Activated naive CD8-positive, alpha-beta T cell treated with anti-CD3 and anti-CD28 coated beads, Interleukin-2, amount 10 ng/mL, durations not matched to agents 7 days and 5 days (primary cell): ENCODE results near the gene RGL1. TPM values are rescaled to one million over a fixed set of nuclear protein-coding genes. Genes with fewer than 3 reads are reported as not detected.
A peak's percentile ranks its signal among the peaks of the same experiment; 100 is the strongest.

ENCODE experiments used
- ATAC-seq: fragments of 150-1000 bp; cut with Tn5 transposase; one replicate; pipeline ENCODE4 v1.10.0; 2021; ENCODE audit warnings: low read depth, moderate library complexity
- POLR2A ChIA-PET: fragments of 350-600 bp; sonication (Branson Sonifier 250); formaldehyde crosslinking; loops from one replicate; lab custom pipeline; 2021; ENCODE audit warnings: antibody characterized with exemption; lab: Charles Lee
- DNase-seq: peaks from one replicate; pipeline ENCODE4 v3.0.0; 2021
- H3K27ac Mint-ChIP-seq: one replicate; pipeline ENCODE4 v1.8.0; 2022; ENCODE audit warnings: mild to moderate bottlenecking, mixed read lengths
- H3K27me3 Mint-ChIP-seq: one replicate; pipeline ENCODE4 v1.8.0; 2022; ENCODE audit warnings: mild to moderate bottlenecking, moderate library complexity, mixed read lengths
- H3K36me3 Mint-ChIP-seq: one replicate; pipeline ENCODE4 v1.8.0; 2021; ENCODE audit warnings: mild to moderate bottlenecking, mixed read lengths
- H3K4me1 Mint-ChIP-seq: one replicate; pipeline ENCODE4 v1.8.0; 2021; ENCODE audit warnings: mixed read lengths
- H3K4me3 Mint-ChIP-seq: one replicate; pipeline ENCODE4 v1.8.0; 2022; ENCODE audit warnings: mild to moderate bottlenecking, moderate library complexity, mixed read lengths
- H3K9me3 Mint-ChIP-seq: one replicate; pipeline ENCODE4 v1.8.0; 2021; ENCODE audit warnings: mixed read lengths
- total RNA-seq, 2 experiments: library from RNA; stranded (reverse); gene quantifications; one replicate each; pipeline ENCODE4 v1.2.3, GENCODE V29; 2021

The RGL1 gene
- total RNA-seq, 2 experiments from 2014 or later, result 2.7 to 3.4 TPM

- peaks cover 25% of the 10 kb centered on the region for H3K4me1 Mint-ChIP-seq
Observed at GRCh38 chr1:183884526-183884925, 79.6 kb downstream of the RGL1 start.

GRCh38 chr1:183885142-183885735 lies 80.3 kb downstream of the RGL1 start:
- H3K4me1 Mint-ChIP-seq, result peaks cover 26% of the 10 kb centered on the region
- DNase-seq (no peak), ATAC-seq (no peak)
- POLR2A ChIA-PET, result no interaction called here
- H3K36me3 Mint-ChIP-seq, result peaks cover 5% of the 10 kb centered on the region
- no peaks in the 10 kb centered on the region for H3K27me3 Mint-ChIP-seq
- no peak overlapping the region for H3K4me3 Mint-ChIP-seq
- peaks cover 4% of the 10 kb centered on the region for H3K9me3 Mint-ChIP-seq
- no peak overlapping the region for H3K27ac Mint-ChIP-seq

More at GRCh38 chr1:183884526-183884925, 79.6 kb downstream of the RGL1 start:
- ATAC-seq (no peak), DNase-seq (no peak)
- Mint-ChIP-seq H3K27me3 (no peaks in the 10 kb centered on the region), H3K36me3 (peaks cover 5% of the 10 kb centered on the region), H3K4me3 (no peak overlapping the region), H3K9me3 (peaks cover 4% of the 10 kb centered on the region), H3K27ac (no peak overlapping the region)
- POLR2A ChIA-PET, result no interaction called here

- Mint-ChIP-seq H3K9me3 (peaks cover 4% of the 10 kb centered on the region), H3K4me3 (no peak overlapping the region), H3K27ac (no peak overlapping the region), H3K27me3 (no peaks in the 10 kb centered on the region), H3K4me1 (peaks cover 26% of the 10 kb centered on the region), H3K36me3 (peaks cover 5% of the 10 kb centered on the region)
- no peak for DNase-seq
- no peak for ATAC-seq
- POLR2A ChIA-PET, result no interaction called here
Observed at GRCh38 chr1:183886083-183886828, 81.3 kb downstream of the RGL1 start.

- POLR2A ChIA-PET, result no interaction called here
- Mint-ChIP-seq H3K4me3 (no peak overlapping the region), H3K4me1 (peaks cover 26% of the 10 kb centered on the region), H3K9me3 (peaks cover 4% of the 10 kb centered on the region), H3K27ac (no peak overlapping the region), H3K27me3 (no peaks in the 10 kb centered on the region), H3K36me3 (peaks cover 5% of the 10 kb centered on the region)
- no peak for DNase-seq
- ATAC-seq, result no peak
Observed at GRCh38 chr1:183886853-183887252, 81.9 kb downstream of the RGL1 start.

- POLR2A ChIA-PET, result no interaction called here
- DNase-seq, result no peak
- H3K27ac Mint-ChIP-seq, result peak overlapping the region; percentile 55
Observed at GRCh38 chr1:183887826-183888819, 83.2 kb downstream of the RGL1 start.

GRCh38 chr1:183889095-183889494 lies 84.2 kb downstream of the RGL1 start:
- Mint-ChIP-seq H3K36me3 (peaks cover 5% of the 10 kb centered on the region), H3K4me1 (peaks cover 26% of the 10 kb centered on the region), H3K27me3 (no peaks in the 10 kb centered on the region), H3K9me3 (peaks cover 4% of the 10 kb centered on the region), H3K4me3 (peak overlapping the region; percentile 16), H3K27ac (no peak overlapping the region)
- POLR2A ChIA-PET, result no interaction called here
- DNase-seq (no peak), ATAC-seq (no peak)

More at GRCh38 chr1:183887826-183888819, 83.2 kb downstream of the RGL1 start:
- no peaks in the 10 kb centered on the region for H3K27me3 Mint-ChIP-seq
- peaks cover 26% of the 10 kb centered on the region for H3K4me1 Mint-ChIP-seq
- H3K9me3 Mint-ChIP-seq, result peaks cover 4% of the 10 kb centered on the region
- H3K4me3 Mint-ChIP-seq, result peak overlapping the region; percentile 61
- ATAC-seq, result peak; percentile 75
- H3K36me3 Mint-ChIP-seq, result peaks cover 5% of the 10 kb centered on the region

GRCh38 chr1:183891158-183891856 lies 86.4 kb downstream of the RGL1 start:
- peaks cover 4% of the 10 kb centered on the region for H3K9me3 Mint-ChIP-seq
- peaks cover 5% of the 10 kb centered on the region for H3K36me3 Mint-ChIP-seq
- no peak overlapping the region for H3K27ac Mint-ChIP-seq
- DNase-seq (no peak), ATAC-seq (no peak)
- no peak overlapping the region for H3K4me3 Mint-ChIP-seq
- POLR2A ChIA-PET, result no interaction called here
- H3K4me1 Mint-ChIP-seq, result peaks cover 26% of the 10 kb centered on the region
- no peaks in the 10 kb centered on the region for H3K27me3 Mint-ChIP-seq

- Mint-ChIP-seq H3K36me3 (peaks cover 3% of the 10 kb centered on the region), H3K27ac (no peak overlapping the region), H3K9me3 (no peaks in the 10 kb centered on the region), H3K4me1 (peaks cover 29% of the 10 kb centered on the region), H3K27me3 (no peaks in the 10 kb centered on the region), H3K4me3 (no peak overlapping the region)
- POLR2A ChIA-PET, result no interaction called here
- DNase-seq (no peak), ATAC-seq (no peak)
Observed at GRCh38 chr1:183892351-183892793, 87.5 kb downstream of the RGL1 start.

- POLR2A ChIA-PET, result no interaction called here
- Mint-ChIP-seq H3K4me3 (no peak overlapping the region), H3K27me3 (no peaks in the 10 kb centered on the region), H3K27ac (no peak overlapping the region), H3K36me3 (peaks cover 3% of the 10 kb centered on the region), H3K4me1 (peaks cover 15% of the 10 kb centered on the region), H3K9me3 (no peaks in the 10 kb centered on the region)
- ATAC-seq, result no peak
- no peak for DNase-seq
Observed at GRCh38 chr1:183893561-183894289, 88.8 kb downstream of the RGL1 start.

GRCh38 chr1:183894290-183894565 lies 89.3 kb downstream of the RGL1 start:
- peaks cover 10% of the 10 kb centered on the region for H3K4me1 Mint-ChIP-seq
- H3K27me3 Mint-ChIP-seq, result no peaks in the 10 kb centered on the region
- ATAC-seq (no peak), DNase-seq (no peak)
- H3K9me3 Mint-ChIP-seq, result no peaks in the 10 kb centered on the region
- H3K36me3 Mint-ChIP-seq, result peaks cover 3% of the 10 kb centered on the region
- H3K27ac Mint-ChIP-seq, result no peak overlapping the region
- POLR2A ChIA-PET, result no interaction called here
- no peak overlapping the region for H3K4me3 Mint-ChIP-seq

- H3K9me3 Mint-ChIP-seq, result no peaks in the 10 kb centered on the region
- H3K4me1 Mint-ChIP-seq, result peaks cover 9% of the 10 kb centered on the region
- no peak overlapping the region for H3K4me3 Mint-ChIP-seq
- H3K36me3 Mint-ChIP-seq, result peaks cover 4% of the 10 kb centered on the region
- POLR2A ChIA-PET, result interaction anchor here (0.6 kb wide), 1 partner anchor 87 kb away, joined by 3 read pairs; no protein-coding TSS in a partner anchor
- H3K27me3 Mint-ChIP-seq, result peaks cover 2% of the 10 kb centered on the region
- DNase-seq (no peak), ATAC-seq (no peak)
- H3K27ac Mint-ChIP-seq, result no peak overlapping the region
Observed at GRCh38 chr1:183896466-183897048, 91.6 kb downstream of the RGL1 start.

- POLR2A ChIA-PET, result no interaction called here
Observed at GRCh38 chr1:183898001-183898396, 93.1 kb downstream of the RGL1 start.

More at GRCh38 chr1:183898001-183898396, 93.1 kb downstream of the RGL1 start:
- Mint-ChIP-seq H3K27ac (no peak overlapping the region), H3K27me3 (peaks cover 2% of the 10 kb centered on the region), H3K36me3 (peaks cover 7% of the 10 kb centered on the region), H3K4me1 (peaks cover 9% of the 10 kb centered on the region), H3K9me3 (peaks cover 2% of the 10 kb centered on the region), H3K4me3 (no peak overlapping the region)
- no peak for ATAC-seq
- no peak for DNase-seq
